ENCODE results near the gene RPL41.
"Not testable (repeated sequence)": the region's sequence is repeated elsewhere in the genome, so short reads cannot be mapped to it uniquely, and the experiment has no call there.

Gene RPL41

GRCh38 chr12:56116267-56117081, at the start of gene RPL41:
Gene RPL41 (plus strand): TSS chr12:56116633.
- intact Hi-C loops (cut with DNase I) = loop anchor here (5.0 kb wide), 4 partner anchors 34 to 119 kb away; partner anchors contain the start of genes ERBB3, MYL6B, RPS26 and SUOX

GRCh38 chr12:56071648-56072047, 44.8 kb upstream of the RPL41 start:
- DNase-seq = peak in 1 of 10 donors; percentile 20
- intact Hi-C loops (cut with DNase I) = no loop called here

More at GRCh38 chr12:56116267-56117081, at the start of gene RPL41:
- DNase-seq = peak; percentile 89 to 99 (median 96)

DNA sequence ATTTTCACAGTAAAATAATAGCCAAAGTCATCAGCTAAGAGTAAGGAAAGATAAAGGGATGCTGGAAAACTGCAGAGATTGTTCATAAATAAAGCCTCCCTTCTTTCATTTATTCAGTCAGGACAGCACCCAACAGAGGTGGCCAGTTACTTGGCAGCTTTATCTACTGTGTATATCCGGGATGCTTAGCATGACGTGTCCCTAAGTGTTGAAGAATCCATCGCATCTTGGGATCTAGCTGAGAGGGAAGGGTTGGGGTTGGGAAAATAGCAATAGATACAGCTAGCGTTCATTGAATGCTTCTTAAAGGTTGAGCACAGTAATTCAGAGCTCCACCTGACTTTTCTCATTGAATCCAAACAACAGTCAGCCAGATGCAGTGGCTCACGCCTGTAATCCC, 42.0 kb upstream of the RPL41 start:
- intact Hi-C loops (cut with DNase I) = no loop called here
- peak in 1 of 10 donors; percentile 1 for DNase-seq

- intact Hi-C loops (cut with DNase I) = not testable (repeated sequence)
- DNase-seq = peak in 1 of 10 donors; percentile 14
Observed at GRCh38 chr12:56077966-56078365, 38.5 kb upstream of the RPL41 start.

DNA sequence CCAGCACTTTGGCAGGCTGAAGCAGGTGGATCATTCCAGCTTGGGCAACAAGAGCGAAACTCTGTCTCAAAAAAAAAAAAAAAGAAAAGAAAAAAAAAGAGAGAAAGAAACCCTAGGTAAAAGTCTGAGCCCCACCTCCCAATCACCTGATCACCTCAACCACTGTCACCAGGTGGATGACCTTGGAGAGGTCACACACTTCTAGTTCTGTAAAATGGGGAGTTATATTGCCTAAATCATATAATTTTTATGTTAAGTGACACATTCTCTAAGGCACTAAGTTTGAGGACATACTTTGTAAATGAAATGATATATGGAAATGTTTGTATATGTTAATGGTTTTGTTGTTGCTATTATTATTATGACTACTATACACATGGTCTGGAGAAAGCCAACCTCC, 38.0 kb upstream of the RPL41 start:
- intact Hi-C loops (cut with DNase I) = no loop called here
- no peak for DNase-seq

DNA sequence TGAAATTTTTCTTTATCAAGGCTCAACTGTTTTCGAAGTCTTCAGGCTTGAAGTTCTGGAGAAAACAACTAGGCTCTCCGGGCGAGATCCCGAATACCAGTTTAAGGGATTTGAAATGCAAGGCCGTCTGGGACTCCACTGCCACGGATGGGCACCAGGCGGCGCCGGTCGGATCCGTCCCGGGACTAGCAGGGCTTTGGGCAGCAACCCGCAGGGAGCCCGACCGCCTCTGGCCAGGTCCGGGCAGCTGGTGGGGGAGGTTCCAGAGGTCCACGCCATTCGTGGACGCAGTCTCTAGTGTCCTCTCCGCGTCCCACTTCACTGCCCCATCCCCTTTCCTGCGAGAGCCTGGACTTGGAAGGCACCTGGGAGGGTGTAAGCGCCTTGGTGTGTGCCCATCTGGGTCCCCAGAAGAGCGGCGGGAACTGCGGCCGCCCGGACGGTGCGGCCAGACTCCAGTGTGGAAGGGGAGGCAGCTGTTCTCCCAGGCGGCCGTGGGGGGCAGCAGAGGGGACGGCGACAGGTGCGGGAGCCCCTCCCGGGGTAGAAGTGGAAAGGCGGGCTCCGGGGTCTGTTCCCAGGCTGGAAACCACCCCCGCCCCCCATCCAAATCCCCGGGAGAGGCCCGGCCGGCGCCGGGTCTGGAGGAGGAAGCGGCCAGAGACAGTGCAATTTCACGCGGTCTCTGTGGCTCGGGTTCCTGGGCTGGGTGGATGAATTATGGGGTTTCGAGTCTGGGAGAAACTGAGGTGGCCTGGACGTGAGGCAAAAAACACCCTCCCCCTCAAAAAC, 37.3 kb upstream of the RPL41 start:
- peak; percentile 73 to 97 (median 84) for DNase-seq
- intact Hi-C loops (cut with DNase I) = no loop called here

DNA sequence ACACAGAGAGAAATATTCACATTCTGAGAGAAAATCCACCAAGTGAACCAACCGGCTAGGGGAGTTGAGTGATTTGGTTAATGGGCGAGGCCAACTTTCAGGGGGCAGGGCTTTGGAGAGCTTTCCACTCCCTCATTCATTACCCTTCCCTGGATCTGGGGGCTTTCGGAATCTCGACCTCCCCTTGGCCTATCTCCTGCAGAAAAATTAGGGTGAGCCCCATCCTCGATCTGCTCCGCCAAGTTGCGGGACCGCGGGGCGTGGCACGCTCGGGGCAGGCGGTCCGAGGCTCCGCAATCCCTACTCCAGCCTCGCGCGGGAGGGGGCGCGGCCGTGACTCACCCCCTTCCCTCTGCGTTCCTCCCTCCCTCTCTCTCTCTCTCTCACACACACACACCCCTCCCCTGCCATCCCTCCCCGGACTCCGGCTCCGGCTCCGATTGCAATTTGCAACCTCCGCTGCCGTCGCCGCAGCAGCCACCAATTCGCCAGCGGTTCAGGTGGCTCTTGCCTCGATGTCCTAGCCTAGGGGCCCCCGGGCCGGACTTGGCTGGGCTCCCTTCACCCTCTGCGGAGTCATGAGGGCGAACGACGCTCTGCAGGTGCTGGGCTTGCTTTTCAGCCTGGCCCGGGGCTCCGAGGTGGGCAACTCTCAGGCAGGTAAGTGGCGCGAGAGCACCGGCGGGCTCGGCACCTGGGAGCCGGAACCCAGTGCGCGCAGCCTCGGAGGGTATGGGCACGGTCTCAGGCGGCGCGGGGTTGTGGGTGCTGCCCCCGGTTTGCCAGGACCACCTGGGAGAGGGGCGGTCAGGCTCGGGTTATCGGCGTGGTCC, 36.5 kb upstream of the RPL41 start, which contains the start of gene ERBB3:
Gene ERBB3 (plus strand): TSS at position 443 of the 833 bp plus-strand sequence. CDS start 136 bp downstream, at position 579.
- DNase-seq = peak; percentile 53 to 96 (median 76)
- intact Hi-C loops (cut with DNase I) = loop anchor here (5.0 kb wide), 2 partner anchors 37 to 38 kb away; partner anchors contain the start of genes RPL41, RPS26 and ZC3H10

DNA sequence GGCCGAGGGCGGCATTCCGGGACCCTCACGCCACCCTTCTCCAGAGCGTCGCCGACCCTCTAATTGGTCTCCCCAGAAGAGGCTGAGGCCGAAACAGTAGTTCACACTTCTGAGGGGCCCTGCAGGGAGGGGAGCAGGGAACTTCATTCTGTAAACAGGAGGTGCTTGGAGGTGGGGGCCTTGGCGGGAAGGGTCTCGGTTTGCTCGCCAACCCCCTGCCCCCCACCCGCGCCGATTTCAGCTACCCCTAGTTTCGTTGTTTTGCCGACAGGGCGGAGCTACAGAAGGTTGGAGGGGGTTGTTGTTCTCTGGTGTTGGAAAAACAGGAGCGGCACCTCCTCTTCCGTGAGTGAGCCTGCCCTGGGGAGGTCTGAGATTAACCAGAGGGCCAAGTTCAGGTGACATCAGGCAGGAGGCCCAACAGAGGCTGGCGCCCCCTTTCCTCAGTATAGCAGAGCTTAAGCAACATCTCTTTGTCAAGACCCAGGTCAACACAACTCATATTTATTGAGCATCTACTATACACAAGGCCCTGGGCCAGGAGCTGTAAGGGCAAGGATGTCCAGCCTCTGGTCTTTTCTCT, 35.8 kb upstream of the RPL41 start:
- peak in 1 of 10 donors; percentile 17 for DNase-seq
- intact Hi-C loops (cut with DNase I) = loop anchor here (5.0 kb wide), 2 partner anchors 37 to 38 kb away; partner anchors contain the start of genes RPL41, RPS26 and ZC3H10

DNA sequence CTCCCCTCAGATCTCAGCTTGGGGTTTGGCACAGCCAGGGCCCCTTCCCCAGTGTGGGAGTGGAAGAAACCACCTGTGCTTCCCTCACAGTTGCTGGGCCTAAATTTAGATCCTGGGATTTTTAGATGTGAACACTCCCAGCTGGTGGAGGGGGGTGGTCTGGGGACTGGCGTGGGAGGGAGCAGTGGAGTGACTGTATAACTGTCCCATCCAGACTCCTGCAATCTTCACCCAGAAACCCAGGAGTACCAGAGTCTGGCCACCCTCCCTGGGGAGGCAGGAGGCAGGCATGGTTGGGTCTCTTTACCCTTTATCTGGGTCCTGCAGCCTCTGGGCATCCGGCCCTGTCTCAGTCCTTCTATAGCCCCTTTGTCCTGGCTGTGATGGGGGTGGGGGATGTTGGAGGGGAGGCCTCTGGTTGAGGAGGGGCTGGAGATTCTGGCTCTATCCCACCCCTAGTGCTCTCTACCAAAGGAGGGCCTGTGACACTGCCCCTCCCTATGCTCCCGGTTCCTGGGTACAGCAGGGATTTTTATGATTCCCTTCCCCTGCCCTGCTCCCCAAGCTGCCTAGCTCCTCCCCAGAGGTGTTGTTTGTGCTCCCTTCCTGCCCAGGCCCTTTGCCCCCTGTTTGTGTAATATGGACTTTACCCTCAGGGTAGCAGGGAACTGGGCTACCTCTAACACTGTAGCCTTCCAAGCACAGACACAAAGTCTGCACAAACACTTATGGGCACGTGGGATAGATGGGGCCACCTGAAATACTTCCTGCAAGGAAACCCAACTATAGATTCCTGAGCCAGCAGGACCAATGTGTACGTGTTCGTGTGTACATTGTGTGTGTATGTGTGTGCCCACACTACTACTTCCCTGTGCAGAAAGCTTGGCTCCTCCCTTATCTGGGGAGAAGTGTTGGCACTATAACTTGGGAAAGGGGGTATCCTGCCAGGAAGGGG, 34.8 kb upstream of the RPL41 start:
- peak in 9 of 10 donors; percentile 38 to 93 (median 56) for DNase-seq
- intact Hi-C loops (cut with DNase I) = loop anchor here (5.0 kb wide), 2 partner anchors 36 to 39 kb away; partner anchors contain the start of genes RPL41, RPS26 and ZC3H10

DNA sequence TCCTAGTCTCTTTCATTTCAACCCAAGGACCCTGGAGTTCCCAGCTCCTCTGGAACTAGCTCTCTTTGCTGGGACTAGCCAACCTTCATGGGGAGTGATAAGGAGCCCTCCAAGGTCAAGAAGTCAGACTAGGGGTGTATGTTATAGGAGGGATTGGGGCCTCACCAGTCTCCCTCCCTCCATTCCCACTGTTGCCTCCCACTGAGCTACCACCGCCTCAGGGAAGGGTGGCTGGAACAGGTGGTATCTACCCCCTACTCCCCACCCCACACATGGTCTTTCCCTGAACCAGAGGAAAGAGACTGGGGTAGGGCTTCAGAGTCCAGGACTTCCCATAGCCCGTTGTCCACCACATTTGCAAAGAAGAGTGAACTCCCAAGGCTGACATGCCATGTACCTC, 34.1 kb upstream of the RPL41 start:
- intact Hi-C loops (cut with DNase I) = loop anchor here (5.0 kb wide), 2 partner anchors 35 to 40 kb away; partner anchors contain the start of genes RPL41, RPS26 and ZC3H10
- peak in 2 of 10 donors; percentile 16 to 19 for DNase-seq

- peak; percentile 71 to 98 (median 84) for DNase-seq
- intact Hi-C loops (cut with DNase I) = loop anchor here (5.0 kb wide), 2 partner anchors 34 to 41 kb away; partner anchors contain the start of genes RPL41, RPS26 and ZC3H10
Observed at GRCh38 chr12:56082967-56083366, 33.5 kb upstream of the RPL41 start.

DNA sequence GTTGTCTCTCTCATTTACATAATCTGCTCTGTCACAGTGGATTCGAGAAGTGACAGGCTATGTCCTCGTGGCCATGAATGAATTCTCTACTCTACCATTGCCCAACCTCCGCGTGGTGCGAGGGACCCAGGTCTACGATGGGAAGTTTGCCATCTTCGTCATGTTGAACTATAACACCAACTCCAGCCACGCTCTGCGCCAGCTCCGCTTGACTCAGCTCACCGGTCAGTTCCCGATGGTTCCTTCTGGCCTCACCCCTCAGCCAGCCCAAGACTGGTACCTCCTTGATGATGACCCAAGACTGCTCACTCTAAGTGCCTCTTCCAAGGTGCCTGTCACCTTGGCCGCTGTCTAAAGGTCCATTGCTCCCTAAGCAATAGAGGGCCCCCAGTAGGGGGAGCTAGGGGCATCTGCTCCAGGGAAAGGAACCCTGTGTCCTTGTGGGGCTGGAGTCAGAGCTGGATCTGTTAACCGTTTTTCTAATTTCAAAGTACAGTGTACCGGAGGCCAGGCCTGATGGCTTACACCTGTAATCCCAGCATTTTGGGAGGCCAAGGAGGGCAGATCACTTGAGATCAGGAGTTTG, 31.4 kb upstream of the RPL41 start:
- DNase-seq = peak in 2 of 10 donors; percentile 21 to 79
- intact Hi-C loops (cut with DNase I) = loop anchor here (5.0 kb wide), 2 partner anchors 32 to 43 kb away; partner anchors contain the start of genes RPL41, RPS26 and ZC3H10

DNA sequence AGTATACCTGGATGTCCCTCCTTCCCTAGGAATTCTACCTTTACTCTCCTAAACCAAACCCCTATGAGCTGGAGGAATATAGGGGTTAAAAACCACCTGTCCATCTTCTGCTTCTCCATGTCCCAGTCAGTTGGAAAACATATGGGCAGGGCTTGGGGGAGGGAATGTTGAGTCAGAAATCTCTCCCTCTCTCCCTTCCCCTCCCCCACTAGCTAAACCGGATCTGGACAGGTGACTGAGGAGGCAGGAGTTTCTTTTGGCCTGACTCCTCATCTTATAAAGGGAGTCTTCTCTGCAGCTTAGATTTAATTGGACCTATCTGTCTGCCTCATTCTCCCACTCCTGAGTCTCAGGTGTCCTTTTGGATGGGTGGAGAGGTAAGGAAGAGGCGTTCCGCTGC, 30.3 kb upstream of the RPL41 start:
- intact Hi-C loops (cut with DNase I) = no loop called here
- no peak for DNase-seq

GRCh38 chr12:56086608-56087007, 29.8 kb upstream of the RPL41 start:
- DNase-seq = no peak
- intact Hi-C loops (cut with DNase I) = no loop called here

GRCh38 chr12:56087220-56087619, 29.2 kb upstream of the RPL41 start:
- intact Hi-C loops (cut with DNase I) = no loop called here
- DNase-seq = peak in 3 of 10 donors; percentile 28 to 86 (median 58)

DNA sequence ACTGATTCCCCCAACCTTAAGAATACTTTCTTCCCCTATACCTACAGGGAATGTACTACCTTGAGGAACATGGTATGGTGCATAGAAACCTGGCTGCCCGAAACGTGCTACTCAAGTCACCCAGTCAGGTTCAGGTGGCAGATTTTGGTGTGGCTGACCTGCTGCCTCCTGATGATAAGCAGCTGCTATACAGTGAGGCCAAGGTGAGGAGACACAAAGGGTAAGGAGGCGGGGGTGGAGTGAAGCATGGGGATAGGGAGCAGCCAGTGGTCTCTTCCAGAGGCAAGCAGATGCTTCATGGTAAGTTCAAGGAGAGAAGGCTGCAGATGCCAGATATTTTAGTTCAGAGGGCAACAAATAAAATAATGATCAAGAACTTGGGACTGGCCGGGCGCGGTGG, 18.7 kb upstream of the RPL41 start:
- intact Hi-C loops (cut with DNase I) = no loop called here

GRCh38 chr12:56098592-56098991, 17.8 kb upstream of the RPL41 start:
- intact Hi-C loops (cut with DNase I) = no loop called here
- DNase-seq = no peak

More for the DNA sequence above, 18.7 kb upstream of the RPL41 start:
- no peak for DNase-seq

DNA sequence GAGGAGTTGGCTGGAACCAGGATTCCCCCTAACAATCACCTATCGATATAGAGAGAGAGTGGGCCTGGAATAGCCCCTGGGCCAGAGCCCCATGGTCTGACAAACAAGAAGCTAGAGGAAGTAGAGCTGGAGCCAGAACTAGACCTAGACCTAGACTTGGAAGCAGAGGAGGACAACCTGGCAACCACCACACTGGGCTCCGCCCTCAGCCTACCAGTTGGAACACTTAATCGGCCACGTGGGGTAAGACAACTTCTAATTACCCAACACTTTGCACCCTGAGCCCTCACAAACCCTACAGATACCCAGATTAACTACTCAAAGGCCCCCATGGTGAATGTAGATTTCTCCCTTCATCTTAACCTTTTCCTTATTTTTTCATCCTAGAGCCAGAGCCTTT, 16.6 kb upstream of the RPL41 start:
- no peak for DNase-seq
- intact Hi-C loops (cut with DNase I) = loop anchor here (5.0 kb wide), 1 partner anchor 52 kb away; no protein-coding TSS in a partner anchor

Data from posterior cingulate gyrus (tissue), 11 donors.